OCI-LY7 (cell line): ENCODE data around the gene UVSSA.

ENCODE experiments used
- EZH2phosphoT487 ChIP-seq: fragments of 200-600 bp; sonication (generic); IDR thresholded peaks from 2 replicates; pipeline ENCODE4 v1.6.1; 2018; ENCODE audit warnings: low read depth, borderline replicate concordance, mild to moderate bottlenecking, mixed run types, antibody characterized with exemption, low read length, moderate library complexity, mixed read lengths
- TF ChIP-seq, protein P1 (sequence below): fragments of 200-600 bp; sonication (generic); conservative IDR thresholded peaks from 2 replicates; pipeline ENCODE4 v1.5.1; 2014; ENCODE audit warnings: mild to moderate bottlenecking, antibody characterized with exemption, low read length, moderate library complexity, mixed read lengths

DNA sequence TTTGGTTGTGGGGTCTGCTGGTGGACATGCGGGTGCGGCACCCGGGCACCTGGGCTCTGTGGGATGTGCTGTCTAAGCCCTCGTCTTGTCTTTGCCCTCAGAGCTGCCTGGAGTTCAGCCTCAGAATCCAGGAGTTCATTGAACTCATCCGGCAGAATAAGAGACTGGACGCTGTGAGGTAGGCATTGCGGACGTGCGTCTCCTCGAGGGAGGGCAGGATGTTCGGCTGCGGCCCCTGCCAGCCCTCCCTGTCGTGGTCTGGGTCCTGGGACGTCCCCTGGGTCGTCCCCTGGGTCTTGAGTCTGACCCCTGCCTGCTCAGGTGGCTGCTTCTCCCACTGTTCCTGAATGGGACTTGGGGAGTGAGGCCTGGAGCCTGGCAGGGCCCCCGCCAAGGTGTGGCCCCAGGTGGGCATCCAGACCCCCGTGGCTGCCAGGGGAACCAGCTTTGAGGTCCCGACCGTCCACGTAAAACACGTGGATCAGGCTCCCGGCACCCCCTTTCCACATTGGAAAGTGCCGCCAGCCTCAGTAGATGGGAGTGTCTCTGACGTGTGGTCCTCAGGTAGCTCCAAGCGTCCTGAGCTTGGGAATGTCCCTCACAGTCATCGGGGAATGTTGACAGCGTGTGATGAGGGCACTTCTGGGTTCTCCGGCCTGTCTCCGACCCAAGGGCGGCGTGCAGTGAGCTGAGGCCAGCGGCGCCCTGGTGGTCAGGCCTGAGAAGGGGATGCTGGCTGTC lies 19.3 kb upstream of the UVSSA start:
- TF ChIP-seq, protein P1, sequence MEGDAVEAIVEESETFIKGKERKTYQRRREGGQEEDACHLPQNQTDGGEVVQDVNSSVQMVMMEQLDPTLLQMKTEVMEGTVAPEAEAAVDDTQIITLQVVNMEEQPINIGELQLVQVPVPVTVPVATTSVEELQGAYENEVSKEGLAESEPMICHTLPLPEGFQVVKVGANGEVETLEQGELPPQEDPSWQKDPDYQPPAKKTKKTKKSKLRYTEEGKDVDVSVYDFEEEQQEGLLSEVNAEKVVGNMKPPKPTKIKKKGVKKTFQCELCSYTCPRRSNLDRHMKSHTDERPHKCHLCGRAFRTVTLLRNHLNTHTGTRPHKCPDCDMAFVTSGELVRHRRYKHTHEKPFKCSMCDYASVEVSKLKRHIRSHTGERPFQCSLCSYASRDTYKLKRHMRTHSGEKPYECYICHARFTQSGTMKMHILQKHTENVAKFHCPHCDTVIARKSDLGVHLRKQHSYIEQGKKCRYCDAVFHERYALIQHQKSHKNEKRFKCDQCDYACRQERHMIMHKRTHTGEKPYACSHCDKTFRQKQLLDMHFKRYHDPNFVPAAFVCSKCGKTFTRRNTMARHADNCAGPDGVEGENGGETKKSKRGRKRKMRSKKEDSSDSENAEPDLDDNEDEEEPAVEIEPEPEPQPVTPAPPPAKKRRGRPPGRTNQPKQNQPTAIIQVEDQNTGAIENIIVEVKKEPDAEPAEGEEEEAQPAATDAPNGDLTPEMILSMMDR = no peak
- TF ChIP-seq EZH2phosphoT487 = no peak
